ENCODE measurements around the gene CAMK4.

Gene CAMK4

GRCh38 chr5:111214052-111214742 lies 10.0 kb upstream of the CAMK4 start:
- ATAC-seq (ENCODE audit: low read depth) (no peak), DNase-seq (ENCODE audit: low spot score) (no peak)
- H3K27me3 ChIP-seq (ENCODE audit: insufficient read depth, poor library complexity, severe bottlenecking) = peaks cover 18% of the 10 kb centered on the region
- TF ChIP-seq CTCF (IDR thresholded peaks at IDR 0.05; ENCODE audit: poor library complexity, severe bottlenecking) = no peak
- H3K4me3 ChIP-seq (ENCODE audit: severe bottlenecking) = no peak overlapping the region
- no peaks in the 10 kb centered on the region for H3K36me3 ChIP-seq (ENCODE audit: low read depth)
- no peaks in the 10 kb centered on the region for H3K4me1 ChIP-seq (ENCODE audit: insufficient read depth, poor library complexity, severe bottlenecking)
- H3K27ac ChIP-seq (ENCODE audit: poor library complexity, severe bottlenecking) = no peak overlapping the region
- H3K9me3 ChIP-seq (ENCODE audit: severe bottlenecking) = no peaks in the 10 kb centered on the region

GRCh38 chr5:111215971-111216370 lies 8.2 kb upstream of the CAMK4 start:
- peaks cover 13% of the 10 kb centered on the region for H3K27me3 ChIP-seq (ENCODE audit: insufficient read depth, poor library complexity, severe bottlenecking)
- no peak for DNase-seq (ENCODE audit: low spot score)
- no peaks in the 10 kb centered on the region for H3K4me1 ChIP-seq (ENCODE audit: insufficient read depth, poor library complexity, severe bottlenecking)
- no peak for TF ChIP-seq CTCF (IDR thresholded peaks at IDR 0.05; ENCODE audit: poor library complexity, severe bottlenecking)
- H3K4me3 ChIP-seq (ENCODE audit: severe bottlenecking) = no peak overlapping the region
- H3K9me3 ChIP-seq (ENCODE audit: severe bottlenecking) = no peaks in the 10 kb centered on the region
- no peak for ATAC-seq (ENCODE audit: low read depth)
- H3K36me3 ChIP-seq (ENCODE audit: low read depth) = no peaks in the 10 kb centered on the region
- no peak overlapping the region for H3K27ac ChIP-seq (ENCODE audit: poor library complexity, severe bottlenecking)

- Histone ChIP-seq H3K27me3 (ENCODE audit: insufficient read depth, poor library complexity, severe bottlenecking) (peaks cover 25% of the 10 kb centered on the region), H3K9me3 (ENCODE audit: severe bottlenecking) (no peaks in the 10 kb centered on the region), H3K4me3 (ENCODE audit: severe bottlenecking) (no peak overlapping the region), H3K4me1 (ENCODE audit: insufficient read depth, poor library complexity, severe bottlenecking) (peaks cover 9% of the 10 kb centered on the region), H3K27ac (ENCODE audit: poor library complexity, severe bottlenecking) (no peak overlapping the region), H3K36me3 (ENCODE audit: low read depth) (no peaks in the 10 kb centered on the region)
- ATAC-seq (ENCODE audit: low read depth) (no peak), DNase-seq (ENCODE audit: low spot score) (no peak)
- TF ChIP-seq CTCF (IDR thresholded peaks at IDR 0.05; ENCODE audit: poor library complexity, severe bottlenecking) = no peak
Measured at GRCh38 chr5:111221139-111221538, 3.0 kb upstream of the CAMK4 start.

GRCh38 chr5:111223101-111223786 lies 940 bp upstream of the CAMK4 start:
- ATAC-seq (ENCODE audit: low read depth) = peak; percentile 40
- Histone ChIP-seq H3K27me3 (ENCODE audit: insufficient read depth, poor library complexity, severe bottlenecking) (peaks cover 18% of the 10 kb centered on the region), H3K4me1 (ENCODE audit: insufficient read depth, poor library complexity, severe bottlenecking) (peaks cover 19% of the 10 kb centered on the region), H3K36me3 (ENCODE audit: low read depth) (no peaks in the 10 kb centered on the region), H3K9me3 (ENCODE audit: severe bottlenecking) (no peaks in the 10 kb centered on the region), H3K27ac (ENCODE audit: poor library complexity, severe bottlenecking) (no peak overlapping the region), H3K4me3 (ENCODE audit: severe bottlenecking) (peak overlapping the region; percentile 46)
- TF ChIP-seq CTCF (IDR thresholded peaks at IDR 0.05; ENCODE audit: poor library complexity, severe bottlenecking) = no peak
- DNase-seq (ENCODE audit: low spot score) = no peak
